HG03139 (cell line): ENCODE results near the gene STK24.
"Not testable (repeated sequence)": the region's sequence is repeated elsewhere in the genome, so short reads cannot be mapped to it uniquely, and the experiment has no call there.

Experiments
- ATAC-seq: cut with Tn5 transposase; IDR thresholded peaks from one replicate; pipeline ENCODE4 v1.9.1; 2021; ENCODE audit not compliant: unreplicated experiment

STK24 gene

DNA sequence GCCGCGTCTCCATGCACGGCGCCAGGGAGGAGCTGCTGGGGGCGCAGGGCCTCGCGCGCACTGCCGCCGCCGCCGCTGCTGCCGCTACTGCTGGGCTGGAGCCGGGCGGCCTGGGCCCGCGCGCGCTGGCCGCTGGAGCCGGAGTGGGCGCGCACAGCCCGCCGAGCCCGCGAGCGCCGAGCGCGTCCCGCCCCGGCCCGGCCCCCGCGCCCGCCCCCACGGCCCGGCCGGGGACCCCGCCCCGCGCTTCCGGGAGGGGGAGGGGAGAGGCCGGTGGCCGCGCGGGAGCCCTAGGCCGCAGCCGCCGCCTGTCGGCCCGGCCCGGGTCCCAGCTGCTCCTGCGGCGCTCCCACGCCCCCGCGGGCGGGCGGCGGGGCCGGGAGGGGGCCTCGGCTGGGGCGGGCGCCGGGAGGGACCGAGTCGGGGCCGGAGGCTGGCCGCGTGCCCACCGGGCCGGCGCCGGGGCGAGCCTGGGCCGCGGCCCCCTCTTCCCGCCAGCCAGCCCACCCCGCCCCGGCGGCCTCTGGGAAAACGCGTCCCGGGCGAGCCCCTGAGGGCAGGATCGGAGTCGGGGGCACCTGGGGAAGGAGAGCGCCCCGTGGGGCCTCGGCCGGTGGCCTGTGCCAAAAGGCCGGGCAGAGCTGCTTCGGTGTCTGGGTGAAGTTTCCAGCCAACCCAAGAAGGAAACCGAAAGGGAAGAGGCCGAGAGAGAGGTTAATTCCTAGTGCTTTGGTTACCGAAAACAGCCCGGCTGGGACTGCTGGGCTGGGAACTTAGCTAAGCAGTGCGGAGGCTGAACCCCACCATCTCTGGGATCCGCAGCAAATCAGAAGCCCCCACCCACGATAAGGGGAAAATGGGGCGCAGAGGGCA is at the start of gene STK24:
Gene STK24, minus strand, starts transcription at position 145 of the 873 bp plus-strand sequence. CDS start 321 bp downstream, outside the sequence.
- peak; percentile 56 for ATAC-seq

GRCh38 chr13:98626298-98626935 is 49.5 kb upstream of the STK24 start:
- ATAC-seq: no peak

GRCh38 chr13:98624589-98624988 is 47.7 kb upstream of the STK24 start:
- ATAC-seq: not testable (repeated sequence)

- ATAC-seq: no peak
These were observed 46.0 kb upstream of the STK24 start for GRCh38 chr13:98622931-98623331.

- no peak for ATAC-seq
These were observed 42.6 kb upstream of the STK24 start for GRCh38 chr13:98619556-98619955.

DNA sequence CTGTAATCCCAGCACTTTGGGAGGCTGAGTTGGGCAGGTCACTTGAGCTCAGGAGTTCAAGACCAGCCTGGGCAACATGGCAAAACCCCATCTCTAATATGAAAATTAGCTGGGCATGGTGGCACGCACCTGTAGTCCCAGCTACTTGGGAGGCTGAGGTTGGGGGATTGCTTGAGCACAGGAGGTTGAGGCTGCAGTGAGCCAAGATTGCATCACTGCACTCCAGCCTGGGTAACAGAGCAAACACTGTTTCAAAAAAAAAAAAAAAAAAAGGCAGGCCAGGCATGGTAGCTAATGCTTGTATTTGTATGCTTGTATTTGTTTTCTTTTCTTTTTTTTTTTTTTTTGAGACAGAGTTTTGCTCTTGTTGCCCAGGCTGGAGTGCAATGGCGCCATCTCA is 38.7 kb upstream of the STK24 start:
- ATAC-seq: not testable (repeated sequence)

DNA sequence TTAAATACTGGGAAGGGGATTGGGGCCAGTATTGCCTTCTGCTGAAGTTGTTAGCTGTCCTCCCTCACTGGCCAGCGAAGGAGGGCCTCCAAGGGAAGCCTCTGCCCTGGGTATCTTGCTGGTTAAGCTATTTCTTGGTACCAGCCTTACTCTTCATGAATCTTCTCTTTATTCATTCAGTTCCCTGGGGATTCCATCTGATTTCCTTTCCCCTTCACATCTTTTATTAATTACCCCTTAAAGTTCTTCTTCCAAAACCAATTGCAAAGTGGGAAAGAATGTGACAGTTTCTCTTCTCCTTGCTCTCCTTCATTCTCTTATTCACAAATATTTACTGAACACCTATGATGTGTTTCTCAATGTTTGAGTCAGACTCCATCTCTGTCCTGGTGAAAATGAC is 36.7 kb upstream of the STK24 start:
- no peak for ATAC-seq

- no peak for ATAC-seq
These were observed 32.8 kb upstream of the STK24 start for GRCh38 chr13:98609756-98610155.

DNA sequence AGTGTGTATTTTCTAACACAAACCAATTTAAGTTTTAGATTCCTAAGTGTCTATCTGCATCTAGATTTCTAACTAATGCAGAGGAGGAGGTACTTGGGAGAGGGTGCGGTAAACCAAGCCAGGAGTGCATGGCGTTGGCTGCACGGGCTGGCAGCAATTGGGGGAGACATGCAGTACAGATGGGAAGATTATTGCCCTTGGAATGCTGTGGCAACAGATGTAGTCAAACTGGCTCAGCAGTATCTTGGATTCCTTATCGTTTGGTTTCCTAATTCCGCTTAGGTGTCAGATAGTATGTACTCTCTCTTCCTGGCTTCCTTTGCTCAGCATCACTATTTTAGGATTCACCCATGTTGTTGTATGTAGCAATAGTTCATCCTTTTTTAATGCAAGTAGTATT is 29.4 kb upstream of the STK24 start:
- ATAC-seq: no peak

DNA sequence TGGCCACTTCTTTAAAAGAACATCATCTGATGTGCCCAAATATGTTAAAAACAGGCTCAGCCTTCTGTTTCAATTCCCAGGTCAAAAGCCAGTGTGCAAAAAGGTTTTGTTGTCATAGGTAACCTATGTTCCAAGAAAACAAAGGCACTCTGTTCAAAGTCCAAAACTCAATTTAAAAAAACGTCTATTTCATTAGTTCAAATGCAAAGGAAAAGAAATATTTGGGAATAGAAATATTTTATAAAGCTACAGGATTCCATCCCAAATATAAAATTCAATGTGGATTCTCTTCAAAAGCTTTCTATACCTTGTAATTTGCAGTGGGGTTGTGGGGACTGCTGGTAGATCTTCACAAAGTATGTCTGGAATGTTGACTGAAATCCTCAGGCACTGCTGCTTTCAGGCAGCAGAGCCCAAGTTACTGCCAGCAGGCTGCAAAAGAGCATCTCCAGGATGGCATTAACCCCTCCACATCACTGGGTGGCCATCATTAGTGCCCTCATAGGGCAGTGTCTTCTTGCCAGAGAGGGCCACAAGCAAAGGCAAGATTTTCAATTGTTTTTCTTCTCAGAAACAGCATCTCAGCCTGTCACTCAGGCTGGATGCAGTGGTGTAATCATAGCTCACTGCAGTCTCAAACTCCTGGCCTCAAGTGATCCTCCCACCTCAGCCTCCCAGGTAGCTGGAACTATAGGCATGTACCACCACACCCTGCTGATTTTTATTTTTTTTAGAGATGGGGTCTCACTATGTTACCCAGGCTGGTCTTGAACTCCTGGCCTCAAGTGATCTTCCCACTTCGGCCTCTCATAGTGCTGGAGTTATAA is 22.8 kb upstream of the STK24 start:
- ATAC-seq: no peak

- no peak for ATAC-seq
These were observed 21.1 kb upstream of the STK24 start for GRCh38 chr13:98598043-98598442.

DNA sequence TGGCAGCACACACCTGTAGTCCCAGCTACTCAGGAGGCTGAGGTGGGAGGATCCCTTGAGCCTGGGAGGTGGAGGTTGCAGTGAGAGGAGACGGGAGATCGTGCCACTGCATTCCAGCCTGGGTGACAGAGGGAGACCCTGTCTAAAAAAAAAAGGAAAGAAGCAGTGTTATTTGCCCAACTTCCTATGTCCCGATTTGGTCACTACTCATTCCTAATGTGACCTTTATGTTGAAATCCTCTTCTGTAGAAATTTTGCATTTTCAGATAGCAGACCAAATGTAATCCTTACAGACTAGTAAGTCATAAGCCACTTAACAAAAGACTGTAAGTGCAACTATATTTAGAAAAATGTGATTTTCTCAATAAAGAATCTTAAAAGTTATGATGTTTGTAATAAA is 18.2 kb upstream of the STK24 start:
- ATAC-seq: no peak

GRCh38 chr13:98592362-98592732 is 15.4 kb upstream of the STK24 start:
- no peak for ATAC-seq

DNA sequence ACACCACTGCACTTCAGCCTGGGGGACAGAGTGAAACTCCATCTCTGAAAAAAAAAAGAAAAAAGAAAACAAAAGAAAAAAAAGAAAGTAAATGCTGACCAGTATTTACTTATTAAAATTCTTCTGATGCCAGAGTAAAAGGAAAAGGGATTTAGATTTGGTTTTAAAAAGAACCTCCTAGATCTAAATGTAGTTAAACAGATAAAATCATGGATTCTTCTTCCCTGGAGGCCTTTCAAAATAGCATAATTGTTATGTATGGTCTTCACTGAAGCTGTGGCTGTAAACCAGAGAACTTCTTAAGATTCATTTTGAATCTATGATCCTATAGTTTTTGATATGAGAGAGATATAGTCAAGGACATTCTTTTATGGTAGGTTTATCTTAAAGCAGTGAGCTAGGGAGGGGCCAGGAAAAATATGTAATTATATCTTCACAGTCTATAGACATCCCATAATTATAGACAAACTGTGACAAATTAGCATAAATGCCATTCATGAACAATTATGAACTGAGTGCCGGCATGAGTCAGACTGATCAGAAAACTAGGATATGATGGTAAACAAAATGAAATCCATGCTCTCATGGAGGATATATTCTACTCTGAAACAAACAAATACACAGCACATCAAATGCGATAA is 14.9 kb upstream of the STK24 start:
- ATAC-seq: no peak

DNA sequence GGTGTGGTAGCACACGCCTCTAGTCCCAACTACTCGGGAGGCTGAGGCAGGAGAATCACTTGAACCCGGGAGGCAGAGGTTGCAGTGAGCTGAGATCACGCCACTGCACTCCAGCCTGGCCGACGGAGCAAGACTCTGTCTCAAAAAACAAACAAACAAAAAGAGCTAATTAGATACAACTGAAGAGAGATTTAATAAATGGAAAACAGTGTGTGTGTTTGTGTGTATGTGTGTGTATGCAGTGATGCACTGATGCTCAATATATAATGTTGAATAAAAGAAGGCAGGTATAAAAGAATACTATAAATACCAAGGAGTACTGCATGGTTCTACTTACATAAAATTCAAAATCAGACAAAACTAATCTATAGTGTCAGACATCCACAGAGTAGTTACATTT is 13.6 kb upstream of the STK24 start:
- not testable (repeated sequence) for ATAC-seq

- not testable (repeated sequence) for ATAC-seq
These were observed 12.6 kb upstream of the STK24 start for GRCh38 chr13:98589516-98589915.

DNA sequence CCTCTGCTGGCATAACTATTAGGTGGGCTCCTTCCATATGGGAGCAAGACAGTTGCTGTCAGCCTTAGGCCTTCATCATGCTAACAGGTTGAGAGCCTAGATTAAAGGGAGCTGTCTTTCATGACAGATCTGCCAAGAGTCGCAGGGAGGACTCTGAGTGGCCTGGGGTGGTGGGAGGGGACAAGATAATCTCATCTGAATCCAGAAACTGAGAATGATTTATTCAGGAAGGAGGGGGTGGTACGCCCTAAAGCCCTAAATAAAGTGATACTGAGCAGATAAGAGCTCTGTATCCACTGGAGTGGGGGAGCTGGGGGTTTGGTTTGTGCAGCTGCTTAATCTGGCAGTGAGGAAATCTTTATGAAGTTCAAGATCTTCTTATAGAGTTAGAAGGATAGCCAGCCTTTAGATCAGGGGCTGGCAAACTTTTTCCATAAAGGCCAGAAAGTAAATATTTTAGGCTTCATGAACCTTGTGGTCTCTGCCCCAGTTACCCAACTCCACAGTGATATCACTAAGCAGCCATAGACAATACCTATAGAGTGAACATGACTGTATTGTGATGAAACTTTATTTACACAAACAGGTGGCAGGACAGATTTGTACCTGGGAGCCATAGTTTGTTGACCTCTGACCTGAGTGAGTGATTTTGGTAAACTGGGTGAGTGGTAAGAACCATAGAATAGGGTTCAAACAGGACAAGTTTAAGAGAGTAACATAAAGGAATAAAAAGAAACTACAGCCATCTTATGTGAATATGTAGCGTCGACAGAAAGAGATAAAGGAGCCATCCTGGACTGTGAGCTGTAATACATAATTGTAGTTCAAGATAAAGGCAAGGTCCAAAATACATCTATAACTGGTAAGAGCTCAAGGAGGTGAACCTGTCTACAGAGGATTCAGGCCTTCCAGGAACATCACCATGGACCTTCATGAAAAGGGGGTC is 9.8 kb upstream of the STK24 start:
- no peak for ATAC-seq

GRCh38 chr13:98585946-98586345 is 9.0 kb upstream of the STK24 start:
- ATAC-seq: no peak

GRCh38 chr13:98585398-98585754 is 8.5 kb upstream of the STK24 start:
- no peak for ATAC-seq
